CD1c-positive myeloid dendritic cell (primary cell): ENCODE results near the gene PSMF1.

Experiments
- DNase-seq: peaks from one replicate; pipeline ENCODE4 v3.0.0-alpha.2; 2016; ENCODE audit errors: extremely low spot score

Gene PSMF1

DNA sequence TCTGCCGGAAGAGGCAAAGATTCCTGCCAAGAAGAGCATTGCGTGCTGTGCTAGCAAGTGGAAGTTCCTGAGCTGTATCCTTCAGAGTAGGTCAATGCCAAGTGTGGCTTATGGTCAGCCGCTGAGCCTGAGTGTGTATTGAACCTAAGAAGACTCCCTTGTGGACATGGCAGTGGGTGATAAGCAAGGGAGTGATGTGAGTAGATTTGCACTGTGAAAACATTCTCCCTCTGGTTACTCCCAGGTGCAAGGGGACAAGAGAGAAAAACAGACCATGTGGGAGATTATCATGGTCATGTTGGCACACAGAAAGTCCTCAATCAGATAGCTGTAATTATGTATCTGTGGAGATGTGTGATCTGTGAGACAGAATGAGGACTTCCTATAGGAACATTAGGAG lies 72.4 kb downstream of the PSMF1 start:
- DNase-seq, result no peak

DNA sequence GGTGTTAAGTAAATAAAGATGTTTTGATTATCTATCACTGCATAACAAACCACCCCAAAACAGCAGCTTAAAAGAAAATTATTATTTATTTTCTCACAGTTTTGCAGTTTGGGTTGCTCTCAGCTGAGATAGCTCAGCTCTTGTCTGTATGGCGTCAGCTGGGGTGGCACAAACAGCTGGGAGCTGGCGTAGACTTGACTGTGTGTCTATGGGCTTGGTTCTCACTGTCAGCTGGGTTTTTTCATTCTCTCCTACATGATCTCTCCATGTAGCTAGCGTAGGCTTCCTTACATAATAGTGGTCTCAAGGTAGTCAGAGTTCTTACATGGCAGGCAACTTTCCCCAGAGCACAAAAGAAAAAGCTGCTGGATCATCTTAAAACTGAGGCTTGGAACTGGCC lies 72.9 kb downstream of the PSMF1 start:
- no peak for DNase-seq

DNA sequence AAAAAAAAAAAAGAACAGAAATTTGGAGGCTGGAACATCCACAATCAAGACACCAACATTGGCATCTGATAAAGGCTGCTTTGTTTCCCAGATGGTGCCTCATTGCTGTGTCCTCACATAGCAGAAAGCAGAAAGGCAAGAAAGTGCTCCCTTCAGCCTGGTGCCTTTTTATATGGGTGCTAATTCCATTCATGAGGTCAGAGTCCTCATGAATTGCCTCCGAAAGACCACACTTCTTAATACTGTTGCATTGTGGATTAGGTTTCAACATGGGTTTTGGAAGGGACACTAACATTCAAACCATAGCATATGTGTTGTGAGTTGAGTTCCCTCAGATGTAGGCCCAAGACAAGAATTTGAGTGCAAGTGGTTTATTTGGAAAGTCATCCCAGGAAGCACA lies 76.8 kb downstream of the PSMF1 start:
- DNase-seq, result no peak

DNA sequence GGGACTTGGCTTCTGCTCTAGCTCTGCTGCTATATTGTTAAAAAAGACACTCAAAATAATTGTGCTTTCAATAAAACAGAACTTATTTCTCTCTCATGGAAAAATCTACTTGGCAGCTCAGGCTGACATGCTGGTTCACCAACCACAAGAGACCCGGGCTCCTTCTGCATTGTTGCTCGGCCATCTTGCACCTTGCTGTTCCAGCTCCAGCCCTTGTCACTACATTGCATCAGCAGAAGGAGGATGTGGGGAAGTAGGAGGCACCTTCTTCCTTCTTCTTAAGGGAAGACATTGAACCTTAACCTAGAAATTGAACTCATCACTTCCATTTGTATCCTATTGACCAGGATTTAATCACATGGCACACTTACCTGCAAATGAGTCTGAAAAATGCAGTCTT lies 78.2 kb downstream of the PSMF1 start:
- peak; percentile 37 for DNase-seq

DNA sequence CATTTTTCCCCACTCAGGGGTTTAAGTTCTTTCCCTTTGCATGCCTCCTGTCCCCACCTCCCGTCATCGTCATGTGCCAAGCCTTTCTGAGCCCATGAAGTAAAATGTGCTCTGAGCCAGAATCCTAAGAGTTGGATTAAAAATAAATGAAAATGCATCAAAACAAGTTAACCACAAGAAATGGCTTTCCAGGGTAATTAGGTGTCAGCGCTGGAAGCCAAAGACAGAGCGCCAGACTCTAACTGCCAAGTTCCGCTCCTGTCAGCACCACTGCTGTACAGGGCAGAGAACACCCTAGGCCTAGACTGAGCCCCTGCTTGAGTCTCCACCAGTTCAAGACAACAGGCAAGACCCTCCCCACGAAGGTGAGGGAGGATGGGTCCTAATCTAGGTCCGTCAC lies 79.4 kb downstream of the PSMF1 start:
- DNase-seq, result no peak

DNA sequence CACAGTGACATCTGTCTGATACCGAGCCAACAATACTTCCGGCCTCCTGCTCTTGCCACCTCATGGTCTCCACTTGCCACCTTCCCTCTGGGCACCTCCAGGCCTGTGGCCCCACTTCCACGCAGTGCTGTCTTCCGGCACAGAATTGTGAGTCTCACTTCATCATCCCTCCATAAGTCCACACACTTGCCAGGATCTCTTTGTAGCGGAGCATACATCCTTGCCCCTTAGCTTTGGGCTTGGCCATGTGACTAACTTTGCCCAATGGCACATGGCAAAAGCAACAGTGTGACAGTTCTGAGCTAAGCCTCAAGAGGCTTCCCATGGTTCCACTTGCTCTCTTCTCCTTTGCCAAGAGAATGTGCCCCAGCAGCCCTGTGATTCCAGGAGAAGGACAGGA lies 80.3 kb downstream of the PSMF1 start:
- no peak for DNase-seq

DNA sequence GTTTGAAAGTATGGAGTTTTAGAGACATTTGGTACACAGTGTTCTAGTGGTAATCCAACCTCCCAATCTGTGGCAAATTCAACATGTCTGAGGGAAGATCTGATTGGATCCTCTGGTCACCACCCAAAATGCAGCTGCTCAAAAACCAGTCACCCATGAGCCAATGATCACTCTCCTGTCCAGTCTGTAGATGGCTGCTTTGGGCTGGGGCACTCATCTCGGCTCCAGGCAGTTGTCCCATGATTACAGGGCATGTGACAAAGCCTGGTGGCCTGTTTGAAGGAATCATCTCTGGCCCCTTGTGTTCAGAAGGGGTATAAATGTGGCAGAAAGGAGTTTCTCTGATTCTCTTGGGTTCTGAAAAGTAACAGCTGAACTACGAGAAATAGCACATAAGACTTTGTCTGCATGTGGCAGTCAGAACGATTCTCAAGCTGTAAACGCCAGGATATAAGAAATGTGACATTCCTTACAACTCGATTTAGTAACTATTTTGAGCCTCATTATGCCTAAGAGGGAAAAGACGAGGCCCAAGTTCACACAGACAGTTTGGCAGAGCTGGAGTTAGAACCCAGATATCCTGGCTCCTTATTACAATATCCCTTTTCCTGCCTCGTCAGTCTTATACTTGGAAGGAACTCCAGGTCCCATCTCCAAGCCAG lies 80.9 kb downstream of the PSMF1 start:
- no peak for DNase-seq

DNA sequence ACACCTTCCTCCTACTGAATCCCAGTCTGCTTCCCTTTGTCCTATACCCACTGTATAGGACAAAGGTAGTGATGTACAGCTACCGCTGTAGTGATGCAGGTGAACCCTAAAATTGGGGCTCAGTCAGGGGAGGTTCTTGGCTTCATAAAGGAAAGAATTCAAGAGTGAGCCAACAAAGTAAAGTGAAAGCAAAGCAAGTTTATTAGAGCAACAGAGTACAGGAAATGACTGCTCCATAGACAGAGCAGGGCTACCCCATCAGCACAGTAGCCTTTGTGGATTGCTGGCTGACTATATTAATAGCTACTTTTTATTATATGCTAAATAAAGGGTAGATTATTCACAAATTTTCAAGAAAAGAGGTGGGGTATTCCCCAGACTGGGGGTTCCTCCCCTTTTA lies 81.6 kb downstream of the PSMF1 start:
- no peak for DNase-seq

DNA sequence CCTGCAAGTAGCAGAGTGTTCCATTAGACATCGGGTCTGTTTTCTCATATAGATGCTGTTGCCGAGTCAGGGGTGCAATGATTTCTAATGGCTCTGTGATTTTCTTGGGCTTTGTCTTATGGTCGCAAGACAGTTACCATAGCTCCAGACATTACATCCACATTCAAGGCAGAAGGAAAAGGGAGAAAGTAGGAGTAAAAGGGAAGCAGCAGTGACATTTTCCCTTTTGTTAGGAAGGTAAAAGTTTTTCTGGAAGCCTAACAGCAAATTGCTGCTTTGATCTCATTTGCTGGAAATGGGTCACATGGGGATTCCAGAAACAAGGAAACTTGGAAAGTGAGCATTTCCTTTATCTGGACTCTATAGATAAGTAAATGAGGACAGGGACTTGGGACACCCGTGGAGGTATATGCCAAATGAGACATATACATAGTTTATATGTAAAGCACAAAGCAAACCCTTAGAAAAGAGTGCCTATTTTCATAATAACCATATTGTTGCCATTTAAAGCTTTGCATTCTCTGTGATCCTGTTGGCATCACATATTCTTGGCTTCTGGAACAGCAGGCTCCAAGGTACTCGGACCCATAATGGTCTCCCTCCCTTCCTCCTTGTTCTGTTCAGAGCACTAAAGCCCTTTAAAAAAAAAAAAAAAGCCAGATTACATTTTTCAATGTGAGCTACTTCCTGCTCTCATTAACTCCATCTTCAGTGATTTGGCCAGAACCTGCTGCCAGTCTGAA lies 84.5 kb downstream of the PSMF1 start, which contains the start of gene C20orf202:
TSS of gene C20orf202 (plus strand) at position 693 of the 743 bp plus-strand sequence. CDS start 132 bp downstream, outside the sequence.
- DNase-seq, result no peak

DNA sequence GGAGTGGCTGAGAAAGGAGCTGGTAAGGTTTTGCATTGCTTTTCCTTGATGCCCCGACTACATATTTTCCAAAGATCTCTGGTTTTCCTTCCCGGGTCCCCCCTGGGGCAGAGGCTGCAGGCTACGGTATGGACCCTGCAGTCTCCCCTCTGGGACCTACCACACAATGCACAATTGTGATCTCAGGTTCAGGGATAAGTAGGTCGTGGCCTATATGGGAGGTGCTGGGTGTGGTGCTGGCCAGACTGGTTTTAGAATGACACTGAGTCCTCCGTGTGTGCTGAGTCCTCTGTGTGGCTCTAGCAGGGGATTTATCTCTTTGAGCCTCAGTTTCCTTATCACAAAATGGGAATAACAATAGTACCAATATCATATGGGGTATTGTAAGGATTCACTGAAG lies 85.2 kb downstream of the PSMF1 start:
- DNase-seq, result no peak

DNA sequence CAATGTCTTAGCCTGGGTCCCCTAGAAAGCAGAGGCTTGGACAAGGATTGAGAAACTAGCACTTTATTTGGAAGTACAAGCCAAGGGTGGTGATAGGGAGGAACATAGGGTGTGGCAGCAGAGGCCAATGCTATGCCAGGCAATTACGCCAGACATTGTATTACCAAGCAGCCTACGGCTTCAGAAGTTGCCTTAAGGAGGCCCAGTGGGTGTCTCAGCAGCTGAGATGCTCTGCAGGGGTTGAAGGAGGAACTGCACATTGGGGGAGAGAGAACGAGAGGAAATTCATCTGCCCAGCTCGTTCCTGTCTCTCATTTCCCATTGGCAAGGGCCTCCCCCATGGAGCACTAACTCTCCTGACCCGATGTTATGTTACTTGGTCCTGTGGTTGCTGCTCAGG lies 85.7 kb downstream of the PSMF1 start:
- peak; percentile 21 for DNase-seq

DNA sequence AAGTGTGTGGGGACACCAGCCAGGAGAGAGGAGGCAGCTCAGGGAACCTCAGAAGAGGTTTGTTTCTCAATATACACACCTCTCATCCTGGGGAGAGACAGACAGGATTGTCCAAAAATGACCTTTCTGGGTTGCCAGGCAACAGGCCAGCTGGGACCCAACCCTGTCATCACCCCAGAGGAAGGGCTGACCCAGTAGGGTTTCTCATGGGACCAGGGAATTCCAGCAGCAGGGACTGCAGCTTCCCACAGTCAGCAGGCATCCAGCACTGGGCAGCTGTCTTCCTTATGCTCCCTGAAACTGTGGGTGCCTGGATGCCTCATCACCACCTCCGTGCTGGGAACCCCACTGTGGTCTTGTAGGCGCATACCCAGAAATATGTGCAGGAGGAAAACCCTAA lies 86.2 kb downstream of the PSMF1 start:
- DNase-seq, result no peak

DNA sequence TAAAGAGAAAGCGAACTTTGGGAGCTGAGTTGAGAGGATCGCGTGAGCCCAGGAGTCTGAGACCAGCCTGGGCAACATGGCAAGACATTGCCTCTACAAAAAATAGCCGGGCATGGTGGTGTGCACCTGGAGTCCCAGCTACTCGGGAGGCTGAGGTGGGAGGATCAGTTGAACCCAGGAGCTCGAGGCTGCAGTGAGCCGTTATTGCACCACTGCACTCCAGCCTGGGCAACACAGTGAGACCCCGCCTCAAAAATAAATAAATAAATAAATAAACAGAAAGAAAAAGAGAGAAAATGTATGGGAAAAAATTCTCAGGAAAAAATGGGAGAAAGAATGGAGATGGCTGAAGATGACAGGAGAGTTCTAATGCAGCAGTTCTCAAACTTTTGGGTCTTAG lies 87.4 kb downstream of the PSMF1 start:
- DNase-seq, result no peak

DNA sequence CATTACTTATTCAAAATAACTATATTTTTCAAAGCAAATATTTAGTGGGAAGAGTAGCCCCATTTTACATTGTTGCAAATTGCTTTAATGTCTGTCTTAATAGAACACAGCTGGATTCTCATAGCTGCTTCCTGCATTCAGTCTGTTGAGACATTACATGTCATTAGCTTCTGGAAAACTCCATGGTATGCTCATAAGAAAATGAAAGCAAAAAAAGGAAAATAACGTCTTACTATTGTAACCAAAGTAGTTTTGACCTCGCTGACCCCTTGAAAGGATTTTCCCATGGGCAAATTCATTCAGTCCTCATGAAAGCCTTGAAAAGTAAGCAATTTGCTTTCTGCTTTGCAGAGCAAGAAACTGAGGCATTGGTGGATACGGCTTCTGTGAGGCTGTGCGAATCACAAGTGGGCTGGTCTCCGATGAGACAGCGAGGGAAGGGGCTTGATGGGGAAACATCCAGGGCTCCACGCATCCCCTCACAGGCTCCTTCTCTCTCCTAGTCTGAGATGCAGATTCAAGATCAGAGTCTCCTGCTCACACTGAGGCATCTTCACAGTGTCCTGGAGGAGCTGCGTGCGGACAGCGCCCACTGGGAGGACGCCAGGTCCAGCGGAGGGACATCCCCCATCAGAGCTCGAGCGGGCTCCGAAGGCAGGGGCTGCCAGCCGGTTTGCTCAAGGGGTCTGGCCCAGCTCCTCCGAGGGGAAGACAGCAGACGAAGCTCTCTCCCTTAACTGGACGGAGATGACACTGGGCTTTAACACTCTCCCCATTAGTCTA lies 88.2 kb downstream of the PSMF1 start:
- no peak for DNase-seq

DNA sequence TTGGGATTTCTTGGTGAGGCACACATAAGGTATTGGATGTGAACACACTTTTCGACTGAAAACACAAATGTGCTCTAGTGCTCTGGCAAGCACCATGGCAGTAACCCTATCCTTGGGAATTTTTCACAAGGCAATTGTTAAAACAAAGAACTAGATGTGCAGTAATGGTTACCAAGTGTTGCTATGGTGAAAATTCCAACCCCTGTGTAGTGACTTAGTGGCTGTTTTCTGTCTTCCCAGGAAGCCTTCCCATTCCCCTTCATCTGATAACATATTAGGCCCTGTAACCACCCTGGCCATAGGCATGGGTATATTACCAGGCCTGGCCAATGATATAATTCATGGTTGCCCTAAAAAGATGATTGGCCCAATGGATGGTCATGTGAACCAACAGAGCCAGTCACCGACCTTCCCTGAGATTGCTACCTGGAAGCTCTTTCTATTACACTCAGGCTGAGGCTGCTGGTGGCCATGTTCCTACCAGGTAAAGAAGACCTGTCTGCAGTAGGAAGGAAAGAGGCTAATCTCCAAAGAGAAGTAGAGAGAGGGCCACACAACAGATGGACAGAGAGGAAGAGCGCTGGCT lies 89.0 kb downstream of the PSMF1 start:
- no peak for DNase-seq

DNA sequence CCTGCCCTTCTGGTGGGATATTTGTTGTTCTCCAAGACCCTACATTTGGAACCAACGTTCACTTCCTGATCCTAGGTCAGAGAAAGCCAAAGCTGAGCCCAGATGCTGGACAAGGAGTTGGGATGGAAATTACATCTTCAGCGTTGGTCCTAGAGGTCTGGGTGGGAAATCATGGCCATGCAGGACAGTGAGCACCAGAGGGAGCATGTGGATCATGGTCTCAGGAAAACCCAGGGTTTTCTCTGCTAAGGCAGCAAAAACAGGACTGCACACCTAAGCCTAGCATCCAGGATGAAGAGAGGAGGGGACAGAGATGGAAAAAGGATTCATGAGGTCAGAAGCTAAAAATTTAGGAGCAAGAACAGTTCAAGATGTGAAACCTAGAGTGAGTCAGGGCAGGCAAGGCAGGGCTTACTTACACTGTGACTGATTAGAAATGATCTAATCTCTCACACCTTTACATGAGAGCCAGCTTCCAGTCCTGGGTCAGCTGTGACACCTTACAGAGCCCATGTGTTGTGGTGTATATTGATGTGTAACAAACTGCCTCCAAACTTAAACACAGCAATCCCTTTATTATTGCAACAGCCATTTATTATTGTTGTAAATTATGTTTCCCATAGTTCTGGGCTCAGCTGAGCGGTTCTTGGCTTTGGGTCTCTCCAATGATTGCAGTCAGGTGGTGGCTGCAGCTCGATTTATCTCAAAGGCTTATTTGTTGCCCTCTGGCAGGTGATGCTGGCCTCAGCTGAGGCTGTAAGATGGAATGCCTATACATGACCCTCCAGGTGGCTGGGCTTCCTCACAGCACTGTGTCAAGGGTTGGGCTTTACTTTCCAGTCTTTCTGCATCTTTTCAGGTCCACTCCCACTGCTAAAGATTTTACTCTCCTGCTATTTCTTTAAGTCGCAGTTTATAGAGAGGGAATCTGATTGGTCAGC lies 91.3 kb downstream of the PSMF1 start:
- DNase-seq, result no peak

DNA sequence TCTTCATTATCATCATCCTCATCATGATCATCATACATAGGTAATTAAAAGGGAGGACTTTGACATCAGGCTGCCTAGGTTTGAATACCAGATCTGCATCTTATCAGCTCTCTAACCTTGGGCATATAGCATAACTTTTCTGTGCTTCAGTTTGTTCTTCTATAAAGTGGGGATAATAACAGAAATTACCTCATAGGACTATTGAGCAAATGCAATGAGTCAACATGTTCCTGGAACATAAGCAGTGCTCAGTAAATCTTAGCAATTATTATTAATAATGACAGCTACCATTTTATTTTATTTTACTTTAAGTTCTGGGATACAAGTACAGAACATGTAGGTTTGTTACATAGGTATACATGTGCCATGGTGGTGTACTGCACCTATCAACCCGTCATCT lies 92.1 kb downstream of the PSMF1 start:
- DNase-seq, result no peak

DNA sequence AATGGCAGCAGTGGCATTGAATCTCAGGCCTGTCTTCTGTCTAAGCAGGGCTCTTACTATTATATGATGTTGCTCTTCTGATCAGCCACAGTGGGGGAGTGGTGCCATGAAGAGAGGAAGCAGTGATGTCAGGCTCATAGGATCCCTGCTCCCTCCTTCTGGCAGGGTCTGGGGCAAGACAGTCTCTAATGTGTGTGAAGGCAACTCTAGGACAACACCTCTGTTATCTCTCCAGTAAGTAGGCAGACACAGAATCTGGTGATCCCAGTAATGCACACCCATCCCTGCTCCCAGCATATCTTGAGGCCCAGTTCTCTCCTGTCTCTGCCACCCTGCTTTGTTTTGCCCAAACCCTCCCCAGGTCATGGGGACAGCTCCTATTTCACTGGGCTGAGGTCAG lies 93.6 kb downstream of the PSMF1 start:
- DNase-seq, result no peak

DNA sequence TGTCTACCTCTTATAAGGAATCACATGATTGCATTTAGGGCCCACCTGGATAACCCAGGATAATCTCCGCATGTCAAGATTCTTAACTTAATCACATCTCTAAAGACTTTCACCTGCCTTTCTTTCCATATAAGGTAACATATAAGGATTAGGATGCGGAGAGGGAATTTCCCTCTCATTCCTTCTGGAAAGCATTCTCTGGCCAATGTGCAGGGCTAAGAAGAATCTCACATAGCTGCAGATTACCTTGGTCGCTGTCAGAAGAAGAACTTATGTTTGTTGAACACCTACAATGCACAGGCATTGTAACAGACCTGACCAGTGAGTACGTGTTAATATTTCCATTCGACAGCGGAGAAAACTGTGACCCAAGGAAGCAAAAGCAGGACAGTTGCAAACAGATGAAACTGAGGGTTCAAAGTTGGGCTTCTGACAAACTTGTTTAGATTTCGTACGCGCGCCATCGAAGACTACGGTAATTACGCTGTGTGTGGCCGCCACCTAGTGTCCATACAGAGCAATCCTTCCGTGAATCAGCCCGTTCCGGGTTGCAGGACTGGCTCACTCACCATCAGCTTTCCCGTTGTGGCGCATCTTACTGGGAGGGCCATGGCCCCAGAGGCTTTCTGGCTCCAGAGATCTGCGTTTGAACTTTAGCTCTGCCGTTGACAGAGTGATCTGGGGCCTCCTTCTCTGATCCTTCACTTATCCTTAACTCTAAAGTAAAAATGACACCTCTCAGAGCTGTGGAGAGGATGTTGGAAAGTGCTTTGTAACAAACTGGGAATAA lies 94.4 kb downstream of the PSMF1 start:
- DNase-seq, result peak; percentile 74

DNA sequence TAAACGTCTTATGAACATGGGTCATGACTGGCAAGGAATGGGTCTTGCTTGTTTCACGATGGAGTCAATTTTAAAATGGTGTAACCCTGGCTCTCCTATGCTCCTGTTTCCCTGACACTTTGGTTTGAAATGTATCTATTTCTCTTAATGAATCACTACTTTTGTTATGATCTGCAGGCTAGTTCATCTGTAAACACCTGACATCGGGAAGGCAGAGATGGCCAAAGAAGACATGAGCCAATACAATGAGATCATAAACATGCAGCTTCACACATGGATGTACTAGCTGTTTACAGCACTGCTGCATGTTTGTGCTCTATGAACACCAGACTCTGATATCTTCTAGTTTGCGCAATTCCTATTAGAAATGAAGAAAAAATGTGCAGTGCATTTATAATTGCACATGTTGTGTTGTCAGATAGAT lies 96.4 kb downstream of the PSMF1 start:
- DNase-seq, result no peak
